ENCODE results near the gene AMPD3. TPM values are rescaled to one million over a fixed set of nuclear protein-coding genes. Genes with fewer than 3 reads are reported as not detected.

The AMPD3 gene
- total and polyA plus RNA-seq, 2 donors (not counting 3 experiments of a cell fraction or from before 2014, with no cell fraction given): 1.4 to 2.5 TPM

DNA sequence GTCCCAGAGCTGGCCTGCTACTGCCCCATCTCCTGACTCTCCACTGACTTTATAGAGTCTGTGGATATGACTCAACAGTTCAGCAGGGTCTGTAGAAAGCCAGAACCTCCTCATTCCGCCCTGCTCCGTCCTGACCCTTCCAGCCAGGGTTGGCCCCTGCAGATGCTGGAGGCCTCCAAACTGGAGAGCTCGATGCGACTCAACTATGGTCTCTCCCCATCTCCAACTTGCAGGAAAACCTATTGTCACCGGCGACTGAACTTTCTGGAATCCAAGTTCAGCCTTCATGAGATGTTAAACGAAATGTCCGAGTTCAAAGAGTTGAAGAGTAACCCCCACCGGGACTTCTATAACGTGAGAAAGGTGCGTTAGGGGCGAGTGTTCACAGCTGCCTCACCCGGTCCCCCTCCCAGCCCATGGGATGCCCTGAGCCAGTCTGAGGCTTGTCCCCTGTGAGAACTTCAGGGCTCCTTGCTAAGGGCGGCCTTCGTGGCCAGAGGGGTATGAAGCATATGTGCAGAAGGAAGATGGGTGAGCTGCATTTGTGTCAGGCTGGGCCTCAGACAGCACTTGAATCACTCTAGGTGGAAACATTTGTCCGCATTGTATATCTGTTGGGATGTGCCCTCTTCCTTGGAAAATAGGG is 32.1 kb downstream of the AMPD3 start:
- ChIA-PET CTCF (no interaction called here), POLR2A (no interaction called here)
- Histone ChIP-seq H3K4me3 (replicated peaks in 1 of 3; ENCODE audit: insufficient read depth in 1 of 3, low read depth in 1 of 3, low read length in 3 of 3) (no peak overlapping the region), H3K79me2 (ENCODE audit: control insufficient read depth, insufficient read depth, low read length) (no peaks in the 10 kb centered on the region), H3K36me3 (ENCODE audit: control insufficient read depth in 2 of 2, extremely low read depth in 1 of 2, insufficient read depth in 2 of 2, low read length in 2 of 2) (no peaks in the 10 kb centered on the region), H3K9ac (replicated peaks; ENCODE audit: extremely low read depth, insufficient read depth, low read length) (no peak overlapping the region), H3K27me3 (ENCODE audit: control insufficient read depth in 2 of 2, insufficient read depth in 2 of 2, low read length in 2 of 2) (no peaks in the 10 kb centered on the region), H3K27ac (ENCODE audit: insufficient read depth, low read depth, low read length) (no peak overlapping the region), H3K9me1 (replicated peaks; ENCODE audit: control insufficient read depth, extremely low read depth, insufficient read depth, low read length) (no peaks in the 10 kb centered on the region), H3K4me1 (ENCODE audit: control insufficient read depth, extremely low read depth, insufficient read depth, low read length) (peaks cover 17% of the 10 kb centered on the region), H3K9me3 (replicated peaks; ENCODE audit: control insufficient read depth, insufficient read depth, low read length) (no peaks in the 10 kb centered on the region), H2AFZ (ENCODE audit: low read depth, low read length) (no peak overlapping the region), H3K4me2 (ENCODE audit: insufficient read depth, low read length) (no peak overlapping the region), H4K20me1 (replicated peaks; ENCODE audit: control insufficient read depth, extremely low read depth, insufficient read depth, low read length) (no peaks in the 10 kb centered on the region)
- BruUV-seq (replicated peaks): no TSS peak
- dilution Hi-C loops (cut with MboI; ENCODE audit: extremely low pct_ligation_motif_present, low sequenced_read_pairs) (no loop called here), intact Hi-C loops (cut with micrococcal nuclease) (no loop called here)
- FAIRE-seq (no peak), DNase-seq (ENCODE audit: low read depth, low spot score) (no peak)
- TF ChIP-seq FOS (IDR thresholded peaks at IDR 0.05; ENCODE audit: borderline replicate concordance, insufficient read depth, low read length) (no peak), GATA2 (IDR thresholded peaks at IDR 0.05; ENCODE audit: insufficient read depth, insufficient read length, low read depth, low read length) (no peak), POLR2AphosphoS5 (IDR thresholded peaks at IDR 0.05; ENCODE audit: insufficient read depth, low read depth, low read length) (no peak), MYC (IDR thresholded peaks at IDR 0.05; ENCODE audit: low read depth, low read length) (no peak), EZH2 (IDR thresholded peaks at IDR 0.05; ENCODE audit: borderline replicate concordance, low read depth, low read length, severe bottlenecking) (no peak), JUN (IDR thresholded peaks at IDR 0.05; ENCODE audit: borderline replicate concordance, insufficient read depth, insufficient read length, low read depth) (no peak), POLR2A (IDR thresholded peaks at IDR 0.05; ENCODE audit: low read depth, low read length) (no peak)
- TF ChIP-seq, protein P1, sequence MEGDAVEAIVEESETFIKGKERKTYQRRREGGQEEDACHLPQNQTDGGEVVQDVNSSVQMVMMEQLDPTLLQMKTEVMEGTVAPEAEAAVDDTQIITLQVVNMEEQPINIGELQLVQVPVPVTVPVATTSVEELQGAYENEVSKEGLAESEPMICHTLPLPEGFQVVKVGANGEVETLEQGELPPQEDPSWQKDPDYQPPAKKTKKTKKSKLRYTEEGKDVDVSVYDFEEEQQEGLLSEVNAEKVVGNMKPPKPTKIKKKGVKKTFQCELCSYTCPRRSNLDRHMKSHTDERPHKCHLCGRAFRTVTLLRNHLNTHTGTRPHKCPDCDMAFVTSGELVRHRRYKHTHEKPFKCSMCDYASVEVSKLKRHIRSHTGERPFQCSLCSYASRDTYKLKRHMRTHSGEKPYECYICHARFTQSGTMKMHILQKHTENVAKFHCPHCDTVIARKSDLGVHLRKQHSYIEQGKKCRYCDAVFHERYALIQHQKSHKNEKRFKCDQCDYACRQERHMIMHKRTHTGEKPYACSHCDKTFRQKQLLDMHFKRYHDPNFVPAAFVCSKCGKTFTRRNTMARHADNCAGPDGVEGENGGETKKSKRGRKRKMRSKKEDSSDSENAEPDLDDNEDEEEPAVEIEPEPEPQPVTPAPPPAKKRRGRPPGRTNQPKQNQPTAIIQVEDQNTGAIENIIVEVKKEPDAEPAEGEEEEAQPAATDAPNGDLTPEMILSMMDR (IDR thresholded peaks at IDR 0.05; ENCODE audit: extremely low read depth in 1 of 2, insufficient read depth in 1 of 2, low read depth in 1 of 2, low read length in 2 of 2): no peak
- TF ChIP-seq, protein P2, sequence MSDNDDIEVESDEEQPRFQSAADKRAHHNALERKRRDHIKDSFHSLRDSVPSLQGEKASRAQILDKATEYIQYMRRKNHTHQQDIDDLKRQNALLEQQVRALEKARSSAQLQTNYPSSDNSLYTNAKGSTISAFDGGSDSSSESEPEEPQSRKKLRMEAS (IDR thresholded peaks at IDR 0.05; ENCODE audit: insufficient read depth, insufficient read length): no peak

Data from endothelial cell of umbilical vein (primary cell).